Measurements from ENCODE around the gene JPT1.

DNA sequence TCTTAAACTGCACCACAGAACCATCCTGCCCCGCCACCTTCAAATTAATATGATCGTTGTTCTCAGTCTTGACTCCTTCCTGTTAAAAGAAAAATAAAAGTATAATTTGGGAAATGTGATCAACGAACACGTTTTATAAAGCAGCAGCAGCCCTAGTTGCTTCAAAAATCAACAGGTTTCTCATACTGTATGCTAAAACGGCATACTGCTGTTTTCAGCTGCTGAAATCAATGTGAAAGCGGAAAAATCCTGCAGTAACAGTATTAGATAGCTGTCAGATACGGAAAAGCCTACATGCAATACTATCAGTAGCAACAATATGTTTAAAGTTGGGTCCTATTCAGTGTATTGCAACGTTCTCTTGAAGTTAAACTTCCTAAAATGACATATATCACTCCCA lies 26.8 kb upstream of the JPT1 start:
- TF ChIP-seq, protein P1, sequence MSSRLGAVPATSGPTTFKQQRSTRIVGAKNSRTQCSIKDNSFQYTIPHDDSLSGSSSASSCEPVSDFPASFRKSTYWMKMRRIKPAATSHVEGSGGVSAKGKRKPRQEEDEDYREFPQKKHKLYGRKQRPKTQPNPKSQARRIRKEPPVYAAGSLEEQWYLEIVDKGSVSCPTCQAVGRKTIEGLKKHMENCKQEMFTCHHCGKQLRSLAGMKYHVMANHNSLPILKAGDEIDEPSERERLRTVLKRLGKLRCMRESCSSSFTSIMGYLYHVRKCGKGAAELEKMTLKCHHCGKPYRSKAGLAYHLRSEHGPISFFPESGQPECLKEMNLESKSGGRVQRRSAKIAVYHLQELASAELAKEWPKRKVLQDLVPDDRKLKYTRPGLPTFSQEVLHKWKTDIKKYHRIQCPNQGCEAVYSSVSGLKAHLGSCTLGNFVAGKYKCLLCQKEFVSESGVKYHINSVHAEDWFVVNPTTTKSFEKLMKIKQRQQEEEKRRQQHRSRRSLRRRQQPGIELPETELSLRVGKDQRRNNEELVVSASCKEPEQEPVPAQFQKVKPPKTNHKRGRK (CRISPR knock-in tag; IDR thresholded peaks at IDR 0.05; ENCODE audit: borderline replicate concordance) = no peak
- TF ChIP-seq MYBL2 (CRISPR knock-in tag; IDR thresholded peaks at IDR 0.05) = no peak
